Measurements from ENCODE around the gene NEUROD4.
A peak's percentile ranks its signal among the peaks of the same experiment; 100 is the strongest.

NEUROD4 gene

GRCh38 chr12:54997929-54998522, 21.7 kb upstream of the NEUROD4 start:
- no peak for DNase-seq

- DNase-seq: no peak
These were observed 20.7 kb upstream of the NEUROD4 start for GRCh38 chr12:54998958-54999510.

DNA sequence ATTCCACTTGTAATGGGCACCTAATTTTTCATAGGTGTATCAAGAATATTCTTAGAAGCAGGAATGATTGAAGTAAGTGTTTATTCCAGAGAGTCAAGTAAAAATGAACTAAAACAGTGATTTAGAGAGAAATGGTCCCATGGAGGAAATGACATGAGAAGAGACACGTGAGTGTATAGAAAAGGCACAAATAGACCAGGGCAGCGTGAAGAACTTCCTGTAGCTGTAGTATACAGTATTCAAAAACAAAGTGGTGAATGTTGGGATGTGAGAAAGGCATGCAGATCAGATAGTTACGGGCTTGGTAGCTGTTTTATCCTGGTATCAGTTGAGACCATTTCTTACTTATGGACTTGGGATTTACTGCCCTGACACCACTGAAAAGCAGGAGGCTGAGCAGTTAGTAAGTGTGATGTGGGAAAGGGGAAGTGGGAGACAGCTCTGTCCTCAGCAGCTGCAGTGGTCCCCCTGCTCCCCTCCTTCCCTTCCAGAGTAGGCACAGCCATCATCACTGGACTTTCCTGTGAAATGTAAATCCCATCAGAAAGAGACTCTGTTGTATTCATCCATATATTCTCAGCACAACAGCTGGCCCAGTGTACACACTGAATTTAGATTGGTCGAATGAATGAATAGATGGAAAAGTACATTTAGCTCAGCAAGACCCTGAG, 18.4 kb upstream of the NEUROD4 start:
- no peak for DNase-seq

- DNase-seq: no peak
These were observed 17.4 kb upstream of the NEUROD4 start for GRCh38 chr12:55002355-55002754.

- no peak for DNase-seq
These were observed 10.7 kb upstream of the NEUROD4 start for GRCh38 chr12:55008944-55009585.

DNA sequence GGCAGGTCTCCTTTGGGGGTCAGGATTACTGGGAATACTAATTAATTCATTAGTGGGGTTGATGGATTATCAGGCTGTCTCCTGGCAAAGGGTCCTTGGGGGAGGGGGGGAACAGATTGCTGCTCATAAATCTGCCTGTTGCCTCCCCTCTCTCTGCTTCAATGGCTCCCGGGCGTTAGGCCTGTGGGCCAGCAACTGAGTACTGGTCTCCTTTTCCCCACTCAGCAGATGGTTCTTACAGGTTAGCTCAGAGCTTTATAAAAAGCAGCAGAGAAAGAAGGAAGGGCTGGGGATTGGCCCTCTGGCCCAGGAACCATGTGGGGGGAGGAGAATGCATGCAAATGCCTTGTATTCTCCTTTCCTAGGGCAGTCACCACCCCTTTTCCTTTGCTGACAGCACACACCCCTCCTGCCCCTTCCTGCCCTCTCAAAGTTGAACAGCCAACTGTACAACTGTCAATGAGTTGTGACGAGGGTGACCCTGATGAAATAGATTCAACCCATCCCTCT, 2.3 kb upstream of the NEUROD4 start:
- no peak for DNase-seq

DNA sequence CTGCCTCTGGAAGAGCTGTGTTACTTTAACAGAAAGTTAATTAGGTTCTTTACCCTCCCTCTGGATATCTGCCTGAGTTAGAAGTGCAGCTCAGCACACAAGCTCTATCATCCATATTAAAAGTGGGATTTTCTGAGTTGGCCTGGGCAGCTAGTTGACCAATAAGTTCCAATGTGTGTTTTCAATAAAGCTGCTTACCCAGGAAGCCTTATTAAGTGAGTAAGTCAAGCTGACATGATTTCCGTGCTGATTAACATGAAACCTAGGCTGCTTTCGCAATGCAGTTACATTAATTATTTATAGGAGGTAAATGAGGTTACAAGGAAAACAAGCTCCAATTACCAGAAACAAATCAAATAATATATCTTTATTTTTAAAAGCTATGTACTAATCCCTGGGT, 4.8 kb downstream of the NEUROD4 start:
- no peak for DNase-seq

GRCh38 chr12:55025508-55025907, 5.7 kb downstream of the NEUROD4 start:
- DNase-seq: no peak

DNA sequence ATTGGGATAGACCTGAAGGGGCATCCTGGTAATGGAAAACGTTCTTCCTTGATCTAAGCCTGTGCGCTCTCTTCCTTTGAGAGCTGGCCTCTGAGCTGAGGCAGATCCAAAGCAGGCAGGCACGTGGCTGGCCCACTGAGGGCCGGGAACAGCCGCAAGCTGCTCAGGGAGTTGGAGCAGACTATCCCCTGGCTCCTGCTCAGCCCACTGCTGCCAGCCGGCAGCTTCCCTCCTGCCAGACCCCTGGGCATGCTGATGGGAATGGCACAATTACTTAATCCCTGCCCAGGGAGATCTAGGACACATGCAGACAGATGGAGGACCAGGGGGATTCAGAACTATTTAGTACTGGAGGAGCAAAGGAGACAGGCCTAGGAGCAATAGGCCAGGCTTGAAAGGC, 14.4 kb downstream of the NEUROD4 start:
- peak in 42 of 58 donors; percentile 3 to 70 (median 24) for DNase-seq

DNA sequence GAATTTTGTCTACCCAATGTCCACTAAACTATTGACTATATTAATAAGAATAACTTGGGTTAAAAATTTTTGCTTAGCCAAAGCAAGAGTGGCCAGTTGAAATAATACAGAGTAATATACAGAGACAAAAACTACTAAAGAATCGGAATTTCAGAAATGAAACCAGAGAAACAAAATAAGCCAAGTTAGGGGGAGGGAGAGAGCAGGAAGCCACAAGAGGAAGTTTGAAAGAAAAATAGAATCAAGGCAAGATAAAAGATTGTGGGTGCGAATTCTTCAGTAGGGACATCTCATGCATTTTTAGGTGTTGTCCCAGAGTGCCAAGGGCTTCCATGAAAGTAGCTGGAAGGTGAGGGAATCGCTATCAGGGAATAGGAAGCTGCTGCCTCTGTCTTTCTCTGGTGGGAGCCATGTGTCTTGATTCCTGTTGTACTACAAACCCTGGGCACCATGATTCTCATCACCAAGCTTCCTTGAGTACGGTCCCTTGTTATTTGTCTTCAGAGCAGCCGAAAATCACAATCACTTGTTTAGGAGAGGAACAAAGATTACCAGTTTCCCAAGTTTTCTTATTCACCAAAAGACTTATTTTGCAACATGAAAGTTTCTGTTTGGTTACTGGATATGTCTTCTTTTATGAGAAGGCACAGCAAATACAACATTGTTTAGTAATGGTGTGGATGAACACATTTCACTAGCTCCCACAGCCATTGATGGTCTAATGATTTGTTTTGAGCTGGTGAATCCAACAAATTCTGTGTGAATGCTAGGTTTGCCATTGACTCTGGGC, 16.7 kb downstream of the NEUROD4 start:
- DNase-seq: no peak

- peak in 1 of 58 donors; percentile 6 for DNase-seq
These were observed 17.7 kb downstream of the NEUROD4 start for GRCh38 chr12:55037351-55037987.

DNA sequence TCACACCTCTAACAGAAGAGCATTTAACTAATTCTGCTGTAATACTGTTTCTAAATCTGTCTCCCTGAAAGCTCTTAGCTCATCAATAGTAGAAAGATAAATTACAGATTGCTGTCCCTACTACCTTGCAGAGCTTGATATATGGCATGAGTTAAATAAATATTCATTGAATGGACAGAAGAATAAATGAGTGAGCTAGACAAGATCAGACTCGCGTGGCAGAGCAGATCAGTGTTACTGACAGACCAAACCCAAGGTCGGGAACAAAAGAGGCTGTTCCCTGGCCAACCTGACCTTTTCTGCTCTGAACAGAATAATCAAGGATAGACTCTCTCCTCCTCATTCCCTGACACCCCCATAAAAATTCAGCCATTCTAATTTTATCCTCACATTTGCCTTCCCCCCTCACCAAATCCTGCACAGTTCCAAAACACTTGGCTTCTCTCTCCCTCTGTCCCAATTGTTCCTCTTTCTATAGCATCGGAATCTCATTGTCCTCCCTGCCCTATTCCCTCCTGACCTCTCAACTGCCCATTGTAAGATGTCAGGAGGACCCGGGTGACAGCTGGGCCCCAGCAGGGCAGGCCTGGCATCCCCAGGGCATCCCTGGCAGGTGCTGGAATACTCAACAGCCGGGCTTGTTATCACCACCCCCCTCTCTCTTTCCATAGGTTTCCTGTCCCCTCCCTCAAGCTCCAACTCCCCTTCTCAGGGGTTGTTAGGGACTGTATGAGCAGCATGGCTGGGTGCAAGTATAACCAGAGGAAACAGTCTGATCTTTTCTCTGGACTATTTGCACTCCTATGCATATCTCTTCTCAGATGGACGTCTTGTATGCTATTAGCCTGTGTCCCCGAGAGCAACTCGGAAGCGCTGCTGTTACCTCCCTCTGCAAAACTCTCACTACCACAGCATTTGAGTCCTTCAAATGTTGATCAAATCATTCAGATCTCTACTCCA, 19.9 kb downstream of the NEUROD4 start:
- DNase-seq: no peak

DNA sequence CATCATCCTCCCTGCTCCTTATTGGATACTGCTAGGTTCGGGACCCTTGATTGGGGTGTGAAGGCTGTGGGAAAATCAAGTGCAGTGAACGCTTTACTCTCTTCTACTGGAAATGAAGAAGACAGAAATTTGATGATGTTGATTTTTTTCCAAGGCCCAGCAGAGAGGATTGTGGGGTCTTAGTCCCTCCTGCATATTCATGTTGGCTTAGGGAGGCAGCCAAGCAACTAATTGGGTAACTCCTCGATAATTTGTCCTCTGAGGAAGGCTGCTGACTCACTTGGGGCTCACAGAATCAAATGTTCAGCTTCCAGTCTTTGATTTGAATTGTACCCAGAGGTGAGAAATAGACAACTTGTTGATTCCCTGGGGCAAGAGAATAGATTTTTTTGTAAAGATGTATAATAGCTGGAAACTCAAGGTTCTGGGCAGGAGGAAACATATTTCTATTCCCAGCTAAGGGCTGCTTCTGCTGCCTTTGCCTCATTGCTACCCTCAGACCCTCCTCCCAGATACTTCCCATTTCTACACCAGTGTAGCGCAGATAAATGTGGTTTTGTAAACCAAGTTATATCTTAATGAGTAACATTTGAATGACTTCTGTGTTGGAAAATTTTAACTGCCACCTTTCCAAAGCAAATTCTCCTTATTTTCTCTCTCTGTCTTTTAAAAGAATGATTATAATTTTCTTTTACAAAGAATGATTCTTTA, 21.7 kb downstream of the NEUROD4 start:
- DNase-seq: no peak

GRCh38 chr12:55043542-55043941, 23.8 kb downstream of the NEUROD4 start:
- DNase-seq: no peak

- DNase-seq: no peak
These were observed 24.4 kb downstream of the NEUROD4 start for GRCh38 chr12:55044135-55044534.

DNA sequence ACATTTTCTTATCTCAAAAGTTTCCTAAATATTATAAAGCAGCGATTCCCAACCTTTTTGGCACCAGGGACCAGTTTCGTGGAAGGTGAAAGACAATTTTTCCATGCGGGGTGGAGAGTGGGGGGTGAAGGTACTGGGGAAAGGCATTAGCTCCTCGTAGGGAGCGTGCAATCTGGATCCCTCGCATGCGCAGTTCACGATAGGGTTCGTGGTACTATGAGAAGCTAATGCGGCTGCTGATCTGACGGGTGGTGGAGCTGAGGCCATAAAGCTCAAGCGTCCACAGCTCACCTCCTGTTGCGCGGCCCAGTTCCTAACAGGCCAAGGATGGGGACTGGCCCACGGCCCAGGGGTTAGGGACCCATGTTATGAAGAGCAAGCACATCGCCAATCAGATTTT, 29.9 kb downstream of the NEUROD4 start:
- DNase-seq: no peak

- DNase-seq: no peak
These were observed 31.6 kb downstream of the NEUROD4 start for GRCh38 chr12:55051197-55051947.

DNA sequence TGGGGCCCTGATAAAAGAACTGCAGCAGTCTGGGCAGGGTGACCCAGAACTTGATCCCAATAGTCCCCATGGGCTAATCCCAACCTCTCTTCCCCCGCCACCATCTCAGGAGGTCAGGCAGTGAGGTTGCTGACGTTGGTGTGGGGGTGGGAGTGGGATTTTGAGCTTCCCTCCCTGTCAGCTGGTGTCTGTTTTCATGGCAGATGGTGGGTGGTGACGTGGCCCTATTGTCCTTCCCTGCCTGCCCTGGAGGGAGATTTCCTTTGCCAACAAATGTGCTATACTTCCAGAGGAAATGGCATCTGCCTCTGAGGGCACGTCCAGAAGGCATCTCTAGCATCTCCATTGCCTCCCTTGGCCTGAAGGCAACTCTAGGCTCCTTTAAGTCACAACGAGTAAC, 37.7 kb downstream of the NEUROD4 start:
- no peak for DNase-seq

Data from anterior cingulate cortex (tissue), 58 donors.